IPS-15b (cell line): Measurements from ENCODE around the gene GPX4.

Experiments
- H3K27me3 ChIP-seq: one replicate; pipeline ENCODE4 v1.6.1; 2013; ENCODE audit warnings: low read length; ENCODE audit not compliant: control insufficient read depth, insufficient read depth
- H3K36me3 ChIP-seq: one replicate; pipeline ENCODE4 v1.6.1; 2013; ENCODE audit warnings: low read length; ENCODE audit not compliant: control insufficient read depth, insufficient read depth
- H3K4me1 ChIP-seq: one replicate; pipeline ENCODE4 v1.6.1; 2013; ENCODE audit warnings: mild to moderate bottlenecking, low read length; ENCODE audit not compliant: control insufficient read depth, insufficient read depth
- H3K4me3 ChIP-seq: one replicate; pipeline ENCODE4 v1.5.1; 2013; ENCODE audit warnings: low read depth, low read length
- H3K9ac ChIP-seq: one replicate; pipeline ENCODE4 v1.6.1; 2013; ENCODE audit warnings: low read depth, mild to moderate bottlenecking, low read length
- H3K9me3 ChIP-seq: one replicate; pipeline ENCODE4 v1.6.1; 2013; ENCODE audit warnings: mild to moderate bottlenecking, low read length; ENCODE audit not compliant: control insufficient read depth, insufficient read depth

GPX4 gene

DNA sequence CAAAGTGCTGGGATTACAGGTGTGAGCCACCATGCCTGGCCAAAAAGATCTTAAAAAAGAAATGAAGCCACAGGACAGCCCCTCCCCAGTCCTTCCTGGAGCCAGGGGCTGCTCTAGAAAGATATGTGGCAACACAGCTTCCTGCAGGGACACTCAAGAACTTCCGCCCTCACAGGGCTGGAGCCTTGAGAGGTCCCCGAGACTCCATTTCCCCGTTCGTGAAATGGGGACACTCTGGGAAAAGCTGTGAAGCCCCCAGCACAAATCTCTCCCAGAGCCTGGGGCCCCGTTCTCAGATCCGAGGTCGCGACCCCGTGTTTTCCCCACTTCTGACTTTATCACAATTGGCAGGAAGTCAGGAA lies 2.5 kb upstream of the GPX4 start:
- Histone ChIP-seq H3K9ac (no peak overlapping the region), H3K9me3 (no peaks in the 10 kb centered on the region), H3K4me1 (peaks cover 2% of the 10 kb centered on the region), H3K27me3 (no peaks in the 10 kb centered on the region), H3K4me3 (no peak overlapping the region), H3K36me3 (peaks cover 9% of the 10 kb centered on the region)

DNA sequence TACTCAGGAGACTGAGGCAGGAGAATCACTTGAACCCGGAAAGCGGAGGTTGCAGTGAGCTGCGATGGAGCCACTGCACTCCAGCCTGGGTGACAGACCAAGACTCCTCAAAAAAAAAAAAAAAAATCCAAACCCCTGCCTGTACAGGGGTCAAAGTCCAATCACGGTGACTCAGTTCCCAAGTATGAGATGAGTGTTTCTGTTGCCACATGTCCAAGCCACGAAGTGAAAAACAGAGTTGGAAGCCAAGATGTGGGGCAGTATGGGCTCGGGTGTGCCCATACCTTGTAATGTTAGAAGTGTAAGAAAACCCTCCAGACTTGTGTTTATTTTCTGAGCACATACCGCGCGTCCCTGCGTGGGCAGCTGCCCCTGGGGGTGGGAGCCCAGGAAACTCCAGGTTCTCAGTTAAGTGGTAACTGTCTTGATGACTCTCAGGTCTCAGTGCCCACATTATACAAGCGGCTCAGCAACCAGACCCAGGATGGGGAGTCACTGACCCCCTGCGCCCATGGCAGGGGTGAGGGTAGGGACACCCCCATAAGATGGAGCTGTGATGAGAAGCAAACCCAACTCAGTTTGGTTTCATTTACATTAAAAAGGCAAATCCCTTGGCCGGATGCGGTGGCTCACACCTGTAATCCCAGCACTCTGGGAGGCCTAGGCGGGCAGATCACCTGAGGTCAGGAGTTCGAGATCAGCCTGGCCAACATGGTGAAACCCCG lies 1.2 kb upstream of the GPX4 start:
- no peaks in the 10 kb centered on the region for H3K9me3 ChIP-seq
- no peak overlapping the region for H3K4me3 ChIP-seq
- H3K9ac ChIP-seq = no peak overlapping the region
- H3K4me1 ChIP-seq = peaks cover 2% of the 10 kb centered on the region
- no peaks in the 10 kb centered on the region for H3K27me3 ChIP-seq
- H3K36me3 ChIP-seq = peaks cover 20% of the 10 kb centered on the region

DNA sequence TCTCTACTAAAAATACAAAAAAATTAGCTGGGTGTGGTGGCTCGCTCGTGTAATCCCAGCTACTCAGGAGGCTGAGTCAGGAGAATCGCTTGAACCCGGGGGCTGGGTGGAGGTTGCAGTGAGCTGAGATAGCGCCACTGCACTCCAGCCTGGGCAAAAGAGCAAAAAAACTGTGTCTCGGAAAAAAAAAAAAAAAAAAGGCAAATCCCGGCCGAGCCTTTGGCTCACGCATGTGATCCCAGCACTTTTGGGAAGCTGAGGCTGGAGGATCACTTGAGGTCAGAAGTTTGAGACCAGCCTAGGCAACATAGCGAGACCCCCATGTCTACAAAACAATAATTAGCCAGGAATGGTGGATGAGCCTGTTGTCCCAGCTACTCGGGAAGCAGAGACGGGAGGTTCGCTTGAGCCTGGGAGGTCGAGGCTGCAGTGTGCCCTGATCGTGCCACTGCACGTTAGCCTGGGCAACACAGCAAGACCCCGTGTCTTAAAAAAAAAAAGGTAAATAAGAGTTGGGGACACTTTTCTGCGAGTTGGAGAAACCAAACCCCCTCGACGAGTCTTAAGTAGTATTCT lies 574 bp upstream of the GPX4 start:
- Histone ChIP-seq H3K4me3 (peak overlapping the region; percentile 50), H3K36me3 (peaks cover 23% of the 10 kb centered on the region), H3K4me1 (peaks cover 2% of the 10 kb centered on the region), H3K9me3 (no peaks in the 10 kb centered on the region), H3K9ac (no peak overlapping the region), H3K27me3 (no peaks in the 10 kb centered on the region)

DNA sequence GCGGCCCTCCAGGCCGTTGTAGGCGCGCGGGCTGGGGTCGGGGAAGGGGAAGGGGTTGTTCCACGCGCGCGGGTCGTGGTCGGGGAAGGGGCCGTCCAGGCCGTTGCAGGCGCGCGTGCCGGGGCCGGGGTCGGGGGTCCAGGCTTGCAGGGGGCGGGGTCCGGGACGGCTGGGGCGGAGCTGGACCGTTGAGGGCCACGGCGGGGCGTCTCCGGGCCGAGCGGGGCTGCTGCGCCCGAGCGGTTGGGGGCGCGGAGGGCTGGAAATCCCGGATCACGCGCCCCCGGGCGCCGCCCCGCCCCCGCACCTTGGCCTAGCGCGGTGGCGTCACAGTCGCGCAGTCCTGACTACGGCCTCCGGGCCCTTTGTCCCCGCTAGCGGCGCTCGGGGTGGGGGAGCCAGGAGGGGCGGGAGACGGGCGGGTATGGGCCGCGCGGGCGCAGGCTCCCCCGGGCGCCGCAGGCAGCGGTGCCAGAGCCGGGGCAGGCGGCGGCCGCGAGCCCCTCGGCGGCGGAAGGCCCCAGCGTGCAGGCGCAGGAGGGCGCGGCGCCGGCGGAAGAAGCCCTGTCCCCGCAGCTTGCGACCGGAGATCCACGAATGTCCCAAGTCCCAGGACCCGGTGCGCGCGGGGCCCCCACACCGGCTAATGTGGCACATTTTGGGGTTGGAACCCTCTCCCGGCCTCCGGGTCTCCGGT lies 665 bp downstream of the GPX4 start:
- H3K27me3 ChIP-seq = no peaks in the 10 kb centered on the region

DNA sequence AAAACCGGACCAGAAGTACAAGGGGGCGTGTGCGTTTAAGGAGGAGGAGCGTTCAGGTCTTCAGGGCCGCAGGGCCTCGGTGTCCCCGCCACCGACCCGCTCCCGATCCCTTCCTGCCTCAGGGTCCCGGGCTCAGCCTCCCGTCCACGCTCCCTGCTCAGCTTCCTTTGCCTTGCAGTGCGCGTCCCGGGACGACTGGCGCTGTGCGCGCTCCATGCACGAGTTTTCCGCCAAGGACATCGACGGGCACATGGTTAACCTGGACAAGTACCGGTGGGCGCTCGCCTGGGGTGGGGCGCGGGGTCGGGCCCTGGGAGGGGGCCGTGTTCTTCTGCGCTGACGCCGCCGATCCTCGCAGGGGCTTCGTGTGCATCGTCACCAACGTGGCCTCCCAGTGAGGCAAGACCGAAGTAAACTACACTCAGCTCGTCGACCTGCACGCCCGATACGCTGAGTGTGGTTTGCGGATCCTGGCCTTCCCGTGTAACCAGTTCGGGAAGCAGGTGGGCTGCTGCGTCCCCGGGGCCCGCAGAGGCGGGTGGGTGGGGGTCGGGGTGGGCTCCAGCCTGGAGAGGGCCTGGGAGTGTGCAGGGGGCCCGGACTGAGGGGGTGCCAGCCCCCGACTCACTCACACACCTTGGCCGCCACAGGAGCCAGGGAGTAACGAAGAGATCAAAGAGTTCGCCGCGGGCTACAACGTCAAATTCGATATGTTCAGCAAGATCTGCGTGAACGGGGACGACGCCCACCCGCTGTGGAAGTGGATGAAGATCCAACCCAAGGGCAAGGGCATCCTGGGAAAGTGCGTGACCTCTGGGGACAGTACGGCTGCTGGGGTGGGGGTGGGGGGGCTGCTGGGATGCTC lies 1.4 kb downstream of the GPX4 start:
- Histone ChIP-seq H3K27me3 (no peaks in the 10 kb centered on the region), H3K4me3 (peak overlapping the region; percentile 75), H3K36me3 (peaks cover 39% of the 10 kb centered on the region), H3K4me1 (peaks cover 2% of the 10 kb centered on the region), H3K9me3 (no peaks in the 10 kb centered on the region), H3K9ac (peak overlapping the region; percentile 79)

More for the DNA sequence above, 665 bp downstream of the GPX4 start:
- no peaks in the 10 kb centered on the region for H3K9me3 ChIP-seq
- peak overlapping the region; percentile 79 for H3K9ac ChIP-seq
- peaks cover 2% of the 10 kb centered on the region for H3K4me1 ChIP-seq
- peaks cover 32% of the 10 kb centered on the region for H3K36me3 ChIP-seq
- H3K4me3 ChIP-seq = peak overlapping the region; percentile 75

DNA sequence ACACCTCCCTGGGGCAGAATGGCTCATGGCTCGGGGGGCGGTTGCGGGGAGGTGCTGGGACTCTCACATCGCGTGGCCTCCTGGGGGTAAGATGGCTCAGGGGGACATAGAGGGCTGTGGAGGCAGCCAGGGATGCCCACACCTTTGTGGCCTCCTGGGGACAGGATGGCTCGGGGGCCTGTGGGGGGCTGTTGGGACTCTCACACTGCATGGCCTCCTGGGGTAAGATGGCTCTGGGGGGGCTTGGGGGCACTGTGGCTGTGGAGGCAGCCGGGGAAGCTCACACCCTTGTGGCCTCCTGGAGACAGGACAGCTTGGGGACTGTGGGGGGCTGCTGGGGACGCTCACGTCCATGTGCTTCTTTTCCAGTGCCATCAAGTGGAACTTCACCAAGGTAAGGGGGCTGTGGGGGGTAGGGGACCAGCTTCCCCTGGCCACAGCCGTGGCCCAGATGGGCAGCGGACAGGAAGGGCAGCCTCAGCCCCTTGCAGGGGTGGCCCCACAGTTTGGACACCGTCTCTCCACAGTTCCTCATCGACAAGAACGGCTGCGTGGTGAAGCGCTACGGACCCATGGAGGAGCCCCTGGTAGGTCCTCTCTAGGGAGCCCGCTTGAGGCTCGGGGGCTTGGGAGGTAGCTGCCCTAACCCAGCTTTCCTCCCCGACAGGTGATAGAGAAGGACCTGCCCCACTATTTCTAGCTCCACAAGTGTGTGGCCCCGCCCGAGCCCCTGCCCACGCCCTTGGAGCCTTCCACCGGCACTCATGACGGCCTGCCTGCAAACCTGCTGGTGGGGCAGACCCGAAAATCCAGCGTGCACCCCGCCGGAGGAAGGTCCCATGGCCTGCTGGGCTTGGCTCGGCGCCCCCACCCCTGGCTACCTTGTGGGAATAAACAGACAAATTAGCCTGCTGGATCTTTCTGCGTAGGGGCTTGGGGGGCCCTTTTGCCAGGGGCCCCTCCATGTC lies 2.4 kb downstream of the GPX4 start:
- Histone ChIP-seq H3K36me3 (peaks cover 46% of the 10 kb centered on the region), H3K4me1 (peaks cover 2% of the 10 kb centered on the region), H3K27me3 (no peaks in the 10 kb centered on the region), H3K9ac (no peak overlapping the region), H3K9me3 (no peaks in the 10 kb centered on the region), H3K4me3 (no peak overlapping the region)

DNA sequence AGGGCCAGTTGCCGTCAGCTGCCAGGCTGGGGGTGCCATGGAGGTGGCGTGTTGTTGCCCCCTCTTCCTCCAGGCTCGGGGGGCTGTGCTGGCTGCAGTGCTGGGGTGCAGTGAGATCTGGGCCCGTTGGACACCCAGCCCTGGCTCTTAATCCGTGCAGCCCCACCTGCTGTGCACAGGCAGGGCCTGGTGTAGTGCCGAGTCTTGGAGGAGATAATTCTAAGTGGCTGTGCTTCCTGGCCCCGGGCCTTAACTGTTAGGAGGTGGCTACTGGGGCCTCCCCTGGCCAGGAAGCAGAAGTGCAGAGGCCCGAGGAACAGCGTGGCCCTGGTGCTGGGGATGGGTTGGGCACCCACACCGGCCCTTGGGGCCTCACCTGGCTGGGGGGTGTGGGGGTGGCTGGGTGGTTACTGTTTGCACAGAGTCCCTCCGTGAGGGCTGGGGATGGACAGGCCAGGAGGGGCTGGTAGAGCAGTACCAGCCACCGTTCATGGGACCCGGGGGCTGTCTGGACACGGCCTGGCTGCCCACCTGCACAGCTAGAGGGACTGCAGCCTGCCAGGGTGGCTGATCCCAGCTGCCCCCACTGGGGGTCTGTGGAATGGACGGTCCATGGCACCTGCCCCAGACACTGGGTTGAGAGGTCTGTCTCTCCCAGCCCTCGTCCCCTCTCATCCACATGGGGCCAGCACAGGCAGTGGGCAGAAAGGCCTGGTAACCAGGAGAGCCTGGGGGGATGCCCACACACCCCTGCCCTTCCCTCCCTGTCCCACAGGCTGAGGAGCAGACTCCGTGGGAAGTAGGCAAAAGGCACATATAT lies 3.3 kb downstream of the GPX4 start:
- Histone ChIP-seq H3K4me3 (no peak overlapping the region), H3K9ac (no peak overlapping the region), H3K4me1 (no peaks in the 10 kb centered on the region), H3K27me3 (no peaks in the 10 kb centered on the region), H3K36me3 (peaks cover 51% of the 10 kb centered on the region), H3K9me3 (no peaks in the 10 kb centered on the region)

DNA sequence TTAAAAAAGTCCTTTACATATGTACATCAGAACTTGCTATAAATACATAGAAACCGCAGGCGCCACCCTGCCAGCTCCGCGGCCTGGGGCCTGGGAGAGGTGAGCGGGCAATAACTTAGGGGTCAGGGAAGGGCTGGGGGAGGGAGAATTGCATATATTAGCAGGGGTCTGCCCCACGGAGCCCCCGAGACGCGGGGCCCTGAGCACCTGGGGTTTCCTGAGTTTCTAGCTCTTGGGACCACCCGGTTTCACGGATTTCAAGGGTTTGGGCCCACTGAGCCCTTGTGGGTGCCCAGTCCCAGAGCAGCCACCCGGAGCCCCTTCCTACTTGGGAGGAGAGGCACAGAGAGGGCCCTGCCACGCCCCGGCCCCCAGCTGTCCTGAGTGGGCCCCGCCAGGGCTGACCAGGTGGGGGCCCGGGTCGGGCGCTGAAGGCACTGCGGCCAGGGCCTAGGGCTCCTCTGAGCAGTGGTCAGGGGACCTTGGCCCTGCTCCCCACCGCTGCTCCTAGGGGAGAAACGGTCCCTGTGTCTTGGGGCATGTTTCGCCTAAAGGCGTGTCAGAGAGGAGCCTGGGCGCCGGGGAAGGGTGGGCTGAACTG lies 4.0 kb downstream of the GPX4 start:
- Histone ChIP-seq H3K9ac (no peak overlapping the region), H3K36me3 (peaks cover 51% of the 10 kb centered on the region), H3K4me3 (no peak overlapping the region), H3K9me3 (no peaks in the 10 kb centered on the region), H3K27me3 (no peaks in the 10 kb centered on the region), H3K4me1 (no peaks in the 10 kb centered on the region)

DNA sequence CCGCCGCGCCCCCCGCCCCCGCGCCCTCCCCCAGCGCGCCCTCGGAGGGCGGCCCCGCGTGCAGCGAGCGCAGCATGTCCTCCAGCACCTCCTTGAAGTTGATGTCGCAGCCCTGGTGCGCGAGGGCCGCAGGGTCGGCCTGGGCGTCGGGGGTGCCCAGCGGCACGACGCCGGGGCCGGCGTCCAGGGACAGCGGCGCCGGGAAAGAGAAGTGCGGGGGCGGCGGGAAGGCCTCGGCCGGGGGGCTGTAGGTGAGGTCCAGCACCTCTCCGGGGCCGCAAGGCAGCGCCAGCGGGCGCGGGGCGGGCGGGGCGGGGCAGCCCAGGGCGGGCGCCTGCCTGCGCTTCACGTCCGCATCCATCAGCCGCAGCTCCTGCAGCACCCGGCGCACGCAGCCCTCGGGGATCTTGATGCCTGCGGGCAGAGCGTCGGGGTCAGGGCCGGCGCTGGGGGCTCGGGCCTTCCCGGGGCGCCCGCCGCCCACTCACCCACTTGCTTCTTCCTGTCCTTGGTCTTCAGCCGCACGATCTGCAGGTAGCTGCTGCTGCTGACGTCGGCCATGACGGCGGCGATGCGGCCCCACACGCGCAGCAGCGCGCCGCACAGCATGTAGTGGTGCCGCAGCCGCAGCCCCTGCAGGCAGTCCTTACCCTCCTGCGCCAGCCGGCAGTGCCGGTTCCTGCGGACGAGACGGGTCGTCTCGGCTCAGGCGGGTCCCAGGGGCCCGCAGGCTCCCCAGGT lies 4.7 kb downstream of the GPX4 start:
- peaks cover 54% of the 10 kb centered on the region for H3K36me3 ChIP-seq
- H3K9me3 ChIP-seq = no peaks in the 10 kb centered on the region
- no peaks in the 10 kb centered on the region for H3K27me3 ChIP-seq
- no peak overlapping the region for H3K4me3 ChIP-seq
- no peaks in the 10 kb centered on the region for H3K4me1 ChIP-seq
- no peak overlapping the region for H3K9ac ChIP-seq
